Stimulated activated CD4-positive, alpha-beta T cell treated with anti-CD3 and anti-CD28 coated beads, Interleukin-2, amount 100 ng/mL, for 4 hours (primary cell): Measurements from ENCODE around the gene TRIP4.

Experiments
- DNase-seq: peaks from one replicate; pipeline ENCODE4 v3.0.0-alpha.2; 2020; ENCODE audit warnings: low read depth

The TRIP4 gene

GRCh38 chr15:64447536-64448315 lies 60.1 kb downstream of the TRIP4 start:
- no peak for DNase-seq

DNA sequence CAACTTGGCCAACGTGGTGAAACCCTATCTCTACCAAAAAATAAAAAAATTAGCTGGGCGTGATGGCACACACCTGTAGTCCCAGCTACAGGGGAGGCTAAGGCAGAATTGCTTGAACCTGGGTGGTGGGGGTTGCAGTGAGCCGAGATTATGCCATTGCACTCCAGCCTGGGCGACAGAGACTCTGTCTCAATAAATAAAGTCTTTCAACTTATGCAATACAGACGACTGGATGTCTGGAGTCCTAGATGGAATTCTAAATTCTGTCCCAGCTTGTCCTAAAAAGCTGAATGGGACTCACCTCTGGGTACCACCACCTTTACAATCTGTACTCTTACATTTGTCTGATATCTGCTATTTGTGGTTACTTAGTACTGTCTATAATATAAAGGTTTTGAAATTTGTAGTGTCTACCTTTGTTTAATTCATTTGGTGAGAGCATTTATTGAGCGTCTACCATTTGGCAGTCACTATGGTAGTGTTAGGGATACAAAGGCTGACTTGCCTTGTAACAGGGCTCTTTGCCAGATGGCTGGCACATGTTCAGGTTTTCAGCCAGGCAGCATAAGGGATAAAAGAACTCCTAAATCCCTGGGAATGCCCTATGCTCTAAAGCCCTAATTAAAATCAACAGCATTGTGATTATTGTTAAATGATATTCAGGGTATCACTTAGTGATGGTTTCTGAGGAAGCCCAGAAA lies 65.5 kb downstream of the TRIP4 start:
- no peak for DNase-seq

GRCh38 chr15:64453689-64454037 lies 66.0 kb downstream of the TRIP4 start:
- no peak for DNase-seq

DNA sequence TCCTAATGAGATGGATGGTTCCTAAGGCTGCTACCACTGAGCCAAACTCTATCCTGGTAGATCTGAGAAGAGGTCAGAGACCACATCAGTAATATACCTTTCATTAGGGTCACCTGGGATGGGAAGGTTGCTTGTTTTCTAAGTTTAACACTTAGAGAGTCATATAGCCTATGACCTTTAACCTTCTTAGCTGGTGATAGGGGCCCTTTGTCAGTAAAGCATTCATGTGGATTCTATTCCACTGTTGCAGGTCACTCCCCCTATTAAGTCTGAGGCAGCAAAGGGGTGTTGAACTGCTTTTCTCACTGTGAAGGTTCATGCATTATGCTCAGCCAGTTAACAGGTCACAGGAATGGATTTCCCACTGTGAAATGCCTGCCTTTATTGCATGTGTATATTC lies 66.6 kb downstream of the TRIP4 start:
- no peak for DNase-seq

GRCh38 chr15:64455961-64456371 lies 68.3 kb downstream of the TRIP4 start:
- DNase-seq, result no peak

DNA sequence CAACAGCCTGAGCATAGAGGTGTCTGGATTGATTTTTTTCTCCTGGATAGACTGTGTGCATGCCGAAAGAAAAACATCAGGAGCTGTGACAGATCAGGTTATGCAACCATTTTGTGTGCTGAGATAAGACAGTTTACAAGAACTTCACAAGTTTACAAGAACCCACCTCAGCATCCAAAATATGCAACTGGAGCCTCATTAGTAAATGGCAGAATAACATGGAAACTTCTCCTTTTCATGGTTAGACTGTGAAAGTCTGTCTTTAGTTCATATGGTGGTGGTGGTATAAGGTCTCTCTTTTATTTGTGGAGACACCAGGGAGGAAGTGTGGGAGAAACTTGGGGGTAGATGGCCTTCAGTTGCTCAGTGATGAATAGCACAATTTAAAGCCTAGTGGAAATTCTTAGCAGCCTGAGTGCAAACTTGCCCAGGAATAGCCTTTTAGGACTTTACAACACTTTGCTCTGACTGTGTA lies 69.0 kb downstream of the TRIP4 start:
- DNase-seq, result no peak

GRCh38 chr15:64459066-64459781 lies 71.6 kb downstream of the TRIP4 start:
- DNase-seq, result no peak

DNA sequence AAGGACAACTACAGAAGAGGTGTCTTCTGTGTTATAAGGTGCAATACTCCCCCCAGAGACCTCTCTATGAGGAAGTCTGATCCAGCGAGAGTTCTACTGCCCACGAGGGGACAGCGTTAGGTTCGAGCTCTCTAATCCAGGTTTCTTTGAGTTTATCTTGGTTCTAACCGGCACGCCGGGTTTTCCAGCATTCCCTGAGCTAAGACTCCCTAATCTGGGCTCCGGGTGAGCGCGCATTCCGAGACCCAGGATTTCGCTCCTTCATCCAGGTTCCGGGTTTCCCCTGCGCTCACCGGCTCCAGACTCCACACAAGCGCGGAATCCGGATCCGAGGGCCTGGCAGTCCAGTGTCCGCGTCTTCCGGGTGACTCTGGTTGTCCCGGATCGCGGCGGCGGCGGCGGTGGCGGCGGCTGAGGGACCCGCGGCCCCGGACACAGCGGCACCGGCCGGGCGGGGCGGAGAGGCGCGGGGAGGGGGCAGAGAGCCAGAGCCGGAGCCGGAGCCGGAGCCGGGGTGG lies 72.6 kb downstream of the TRIP4 start, which contains the start of gene ZNF609:
Gene ZNF609, plus strand, starts transcription at position 373 of the 518 bp plus-strand sequence. CDS start 38,842 bp downstream, outside the sequence.
- DNase-seq, result peak; percentile 70

DNA sequence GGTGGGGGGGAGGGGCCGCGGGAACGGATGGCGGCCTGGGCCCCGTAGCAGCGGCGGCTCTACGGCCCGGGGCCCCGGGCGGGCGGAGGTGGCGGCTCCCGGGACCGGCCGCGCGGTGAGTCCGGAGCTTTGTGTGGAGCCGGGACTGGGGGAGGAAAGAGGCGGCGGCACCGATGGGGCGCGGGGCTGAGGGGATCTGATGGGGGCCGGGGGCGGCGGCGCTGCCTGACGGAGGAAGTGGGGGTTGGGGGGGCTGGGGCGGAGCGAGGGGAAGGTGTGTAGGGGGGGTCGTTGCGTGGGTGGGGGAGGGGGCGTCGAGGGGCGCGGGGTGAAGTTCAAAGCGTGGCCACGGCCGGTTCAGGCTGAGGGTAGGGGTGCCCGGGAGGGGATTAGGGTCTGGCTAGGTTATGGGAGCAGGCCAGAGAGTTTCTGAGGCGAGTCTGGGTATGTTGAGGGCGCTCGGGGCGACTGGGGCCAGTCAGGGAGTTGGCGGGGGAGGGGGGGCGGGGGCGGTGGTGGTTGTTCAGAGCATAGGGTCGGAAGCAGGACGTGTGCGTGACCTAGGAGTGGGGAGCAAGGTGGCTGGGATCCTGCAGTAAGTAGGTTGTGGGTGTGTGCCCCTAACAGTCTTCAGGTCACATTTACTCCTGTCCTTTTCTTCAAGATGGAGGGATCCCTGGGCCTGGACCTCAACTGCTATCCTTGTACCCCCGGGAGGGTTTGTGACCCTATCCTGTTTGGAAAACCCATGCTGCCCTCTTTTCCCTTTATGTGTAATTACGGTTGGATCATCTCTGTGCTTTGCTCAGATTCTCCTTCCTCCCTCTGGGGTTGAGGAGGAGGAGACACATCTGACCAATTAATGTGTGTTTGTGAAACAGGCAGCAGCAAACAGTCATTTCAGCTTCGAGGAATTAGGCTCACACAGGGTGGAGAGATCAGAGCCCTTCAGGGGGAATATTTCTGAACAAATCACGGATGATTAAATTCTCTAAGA lies 73.4 kb downstream of the TRIP4 start:
- DNase-seq, result no peak

- DNase-seq, result no peak
These were observed 74.1 kb downstream of the TRIP4 start for GRCh38 chr15:64461721-64462162.

DNA sequence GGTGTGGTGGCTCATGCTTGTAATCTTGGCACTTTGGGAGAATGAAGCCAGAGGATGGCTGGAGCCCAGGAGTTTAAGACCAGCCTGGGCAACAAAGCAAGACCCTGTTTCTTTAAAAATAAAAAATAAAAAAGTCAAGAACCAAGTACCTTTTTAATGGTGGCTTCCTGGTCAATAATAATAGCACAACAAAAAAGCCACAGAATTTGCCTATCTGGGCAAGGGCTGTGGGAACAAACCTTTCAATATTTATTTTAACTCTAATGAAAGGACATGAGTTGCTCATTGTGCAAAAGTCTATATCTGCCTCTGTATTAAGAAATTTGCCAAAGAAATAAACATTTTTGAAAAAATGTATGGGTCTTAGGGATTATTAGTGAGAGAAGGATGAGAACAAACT lies 74.9 kb downstream of the TRIP4 start:
- no peak for DNase-seq

- DNase-seq, result no peak
These were observed 76.8 kb downstream of the TRIP4 start for GRCh38 chr15:64464276-64465005.

DNA sequence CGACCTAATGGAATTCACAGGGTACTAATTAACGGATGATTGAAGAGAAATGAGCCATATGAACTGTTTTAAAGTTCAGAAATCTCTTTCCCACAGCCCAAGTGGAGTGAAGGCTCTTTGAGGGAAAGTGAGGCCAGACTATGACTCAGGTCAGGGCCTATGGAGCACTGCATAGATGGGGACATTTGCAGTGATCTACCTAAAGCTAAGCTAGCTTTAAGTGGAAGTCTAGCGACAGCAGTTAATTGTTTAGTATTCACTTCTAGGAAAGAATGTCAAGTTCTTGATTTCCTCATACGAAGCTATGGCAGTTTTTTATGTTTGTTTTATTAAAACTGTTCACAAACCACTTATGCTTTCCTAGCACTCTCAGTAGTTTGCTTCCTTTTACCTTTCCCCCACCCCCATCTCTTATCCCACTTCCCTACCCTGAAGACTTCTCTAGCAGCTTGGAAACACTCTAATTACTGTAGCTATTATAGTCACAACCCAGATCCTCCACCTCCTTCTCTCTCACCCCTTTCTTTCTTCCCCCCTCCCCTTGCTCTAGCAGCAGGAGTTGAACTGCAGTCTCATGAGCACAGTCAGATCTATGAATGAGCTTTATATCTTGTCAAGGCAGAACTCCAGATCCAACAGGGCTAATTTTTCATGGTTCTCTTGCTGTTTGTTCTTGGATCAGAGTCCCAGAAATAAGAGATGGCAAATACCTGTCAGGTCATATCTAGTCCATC lies 78.9 kb downstream of the TRIP4 start:
- no peak for DNase-seq

GRCh38 chr15:64472161-64472560 lies 84.5 kb downstream of the TRIP4 start:
- no peak for DNase-seq

DNA sequence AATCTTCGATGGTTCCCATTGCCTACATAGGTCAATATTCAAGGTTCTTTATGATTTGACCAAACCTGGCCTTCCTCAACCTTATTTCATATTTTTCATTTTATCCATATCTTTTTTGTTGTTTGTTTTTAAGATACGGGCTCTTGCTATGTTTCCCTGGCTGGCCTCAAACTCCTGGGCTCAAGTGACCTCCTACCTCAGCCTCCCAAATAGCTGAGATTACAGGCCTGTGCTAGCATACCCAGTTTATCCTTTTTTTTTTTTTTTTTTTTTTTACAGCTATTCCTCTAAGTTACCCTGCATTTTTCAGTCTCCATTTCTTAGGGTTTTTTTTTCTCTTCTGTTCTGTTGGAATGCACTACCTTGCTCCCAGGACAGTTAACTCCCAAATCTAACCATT lies 87.2 kb downstream of the TRIP4 start:
- no peak for DNase-seq

- no peak for DNase-seq
These were observed 88.9 kb downstream of the TRIP4 start for GRCh38 chr15:64476550-64476949.

- DNase-seq, result no peak
These were observed 91.2 kb downstream of the TRIP4 start for GRCh38 chr15:64478863-64479262.

DNA sequence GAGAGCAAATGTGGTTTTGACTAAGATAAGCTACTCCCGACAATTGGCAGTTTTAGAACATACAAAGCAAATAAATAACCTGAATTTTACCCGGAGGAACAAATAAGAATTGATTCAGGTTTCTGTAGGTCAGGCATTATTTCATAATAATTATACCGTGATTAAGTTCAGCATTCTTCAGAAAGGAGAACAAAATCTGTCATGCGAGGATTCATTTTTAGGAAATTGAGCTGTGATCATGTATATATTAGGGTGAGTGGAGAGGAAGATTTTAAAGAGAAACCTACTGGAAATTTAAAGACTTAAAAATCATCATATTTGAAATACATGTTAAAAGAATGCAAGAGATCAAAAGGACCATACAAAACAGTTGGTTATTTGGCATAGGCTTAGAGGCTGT lies 93.3 kb downstream of the TRIP4 start:
- no peak for DNase-seq

- DNase-seq, result no peak
These were observed 96.1 kb downstream of the TRIP4 start for GRCh38 chr15:64483749-64484148.

- DNase-seq, result no peak
These were observed 98.2 kb downstream of the TRIP4 start for GRCh38 chr15:64485796-64486195.
